KOPT-K1 (cell line): ENCODE data around the gene METTL17.
"Not testable (repeated sequence)": the region's sequence is repeated elsewhere in the genome, so short reads cannot be mapped to it uniquely, and the experiment has no call there.

ENCODE experiments used
- H3K27ac ChIP-seq: fragments of 200-600 bp; sonication (generic); 2 replicates; pipeline ENCODE4 v1.5.1; 2016; ENCODE audit warnings: antibody characterized with exemption, mild to moderate bottlenecking, low read depth, low read length; ENCODE audit not compliant: poor library complexity, severe bottlenecking
- H3K36me3 ChIP-seq: fragments of 200-600 bp; sonication (generic); 2 replicates; pipeline ENCODE4 v1.5.1; 2017; ENCODE audit warnings: antibody characterized with exemption, mild to moderate bottlenecking, low read length, moderate library complexity; ENCODE audit not compliant: insufficient read depth
- H3K9me3 ChIP-seq: fragments of 200-600 bp; sonication (generic); 2 replicates; pipeline ENCODE4 v1.5.1; 2017; ENCODE audit warnings: antibody characterized with exemption, low read length, mild to moderate bottlenecking; ENCODE audit not compliant: insufficient read depth, poor library complexity, severe bottlenecking

METTL17 gene

DNA sequence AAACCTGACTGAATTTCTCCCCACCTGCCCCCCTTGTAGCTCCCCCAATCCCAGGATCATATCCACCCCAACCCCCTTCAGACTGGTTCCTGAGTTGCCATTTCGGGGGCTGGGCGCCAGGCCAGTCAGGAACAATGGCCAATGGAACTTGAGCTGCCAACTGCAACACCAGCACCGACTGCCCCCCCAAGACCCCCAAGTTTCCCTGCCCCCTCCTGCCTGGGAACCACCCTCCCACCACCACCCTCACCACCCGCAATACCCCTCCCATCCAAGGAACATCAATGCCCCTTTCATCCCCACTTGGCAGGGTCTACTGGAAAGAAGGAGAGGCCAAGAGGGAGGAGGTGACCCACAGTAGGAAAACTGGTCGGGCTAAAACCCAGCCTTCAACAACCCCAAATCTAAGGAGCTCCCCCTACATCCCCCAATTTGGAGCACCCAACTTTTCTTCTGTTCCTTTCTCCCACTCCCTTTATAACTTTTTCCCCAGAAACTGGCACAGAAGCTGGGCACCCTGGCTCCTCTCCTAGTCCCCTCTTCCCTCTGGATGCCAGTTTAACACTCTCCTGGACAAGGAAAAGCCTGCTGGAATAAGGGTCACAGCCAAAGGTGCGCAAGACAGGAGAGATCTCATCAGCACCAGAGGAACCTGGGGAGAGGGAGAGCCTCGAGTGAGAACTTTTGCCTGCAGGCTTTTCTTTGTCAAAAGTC, 36.7 kb downstream of the METTL17 start:
- H3K27ac ChIP-seq = no peak overlapping the region
- H3K9me3 ChIP-seq = no peaks in the 10 kb centered on the region
- H3K36me3 ChIP-seq = no peaks in the 10 kb centered on the region

- H3K9me3 ChIP-seq = no peaks in the 10 kb centered on the region
- no peak overlapping the region for H3K27ac ChIP-seq
- H3K36me3 ChIP-seq = no peaks in the 10 kb centered on the region
These were observed 37.2 kb downstream of the METTL17 start for GRCh38 chr14:21026988-21027315.

DNA sequence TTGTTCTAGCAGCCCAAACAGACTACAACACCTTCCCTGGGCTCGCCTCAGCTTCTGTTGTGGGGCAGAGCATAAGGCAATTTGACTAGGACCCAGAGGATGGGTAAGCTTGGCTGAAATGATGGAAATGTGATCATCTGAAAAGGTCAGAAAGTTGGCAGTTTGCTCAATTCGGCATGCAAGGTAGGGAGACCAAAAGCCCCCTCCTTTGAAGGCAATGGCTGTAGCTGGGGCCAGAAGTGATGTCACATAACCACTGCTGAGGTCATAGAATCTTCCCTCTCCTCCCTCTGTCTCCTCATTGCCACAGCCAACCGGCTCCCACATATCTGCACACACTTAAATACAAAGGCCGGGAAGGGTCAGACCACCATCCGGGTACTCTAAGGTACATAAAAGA, 40.1 kb downstream of the METTL17 start, which contains the start of gene TPPP2:
Gene TPPP2 (plus strand): TSS at position 301 of the 400 bp plus-strand sequence. CDS start 365 bp downstream, outside the sequence.
- no peaks in the 10 kb centered on the region for H3K9me3 ChIP-seq
- no peaks in the 10 kb centered on the region for H3K36me3 ChIP-seq
- no peak within 1 kb of the TSS for H3K27ac ChIP-seq

DNA sequence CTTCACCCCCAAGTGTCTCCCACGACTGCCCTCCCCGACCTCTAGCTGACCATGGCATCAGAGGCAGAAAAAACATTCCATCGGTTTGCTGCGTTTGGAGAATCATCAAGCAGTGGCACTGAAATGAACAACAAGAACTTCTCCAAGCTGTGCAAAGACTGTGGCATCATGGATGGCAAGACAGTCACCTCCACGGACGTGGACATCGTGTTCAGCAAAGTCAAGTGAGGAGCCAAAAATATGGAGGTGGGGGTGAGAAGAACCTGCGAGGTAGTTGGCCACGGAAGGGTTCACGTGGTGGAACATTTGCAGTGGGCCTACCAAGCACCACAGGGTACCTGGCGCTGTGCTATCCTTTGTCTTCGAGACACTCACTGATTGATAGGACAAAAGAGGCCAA, 40.8 kb downstream of the METTL17 start:
- Histone ChIP-seq H3K36me3 (no peaks in the 10 kb centered on the region), H3K27ac (no peak overlapping the region), H3K9me3 (no peaks in the 10 kb centered on the region)

- no peaks in the 10 kb centered on the region for H3K9me3 ChIP-seq
- no peak overlapping the region for H3K27ac ChIP-seq
- H3K36me3 ChIP-seq = no peaks in the 10 kb centered on the region
These were observed 42.7 kb downstream of the METTL17 start for GRCh38 chr14:21032326-21033132.

DNA sequence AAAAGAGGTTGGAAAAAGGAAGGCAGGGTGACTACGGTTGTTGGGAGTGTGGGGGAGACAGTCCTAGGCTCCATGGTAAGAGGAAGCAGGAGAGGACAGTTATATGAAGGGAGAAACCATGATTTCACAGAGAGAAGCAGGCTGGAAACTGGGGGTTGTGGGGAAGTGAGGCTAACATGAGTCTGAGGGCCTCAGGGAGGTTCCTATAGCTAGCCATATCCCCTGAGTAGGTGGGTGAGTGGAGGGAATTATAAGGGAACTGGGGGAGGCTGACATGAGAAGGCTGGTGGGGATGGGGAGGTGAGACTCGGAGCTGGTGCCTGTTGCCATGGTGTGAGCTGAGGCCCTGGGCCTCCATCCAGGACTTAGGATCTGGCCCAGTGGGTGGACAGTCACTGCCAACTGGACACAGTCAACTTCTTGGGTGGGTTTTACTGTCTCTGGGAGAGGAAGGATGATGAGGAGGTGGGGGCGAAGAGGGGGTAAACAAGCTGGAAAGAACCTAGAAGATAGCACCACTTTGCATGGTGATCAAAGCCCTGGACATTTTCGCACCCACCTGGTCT, 43.4 kb downstream of the METTL17 start:
- no peaks in the 10 kb centered on the region for H3K9me3 ChIP-seq
- H3K27ac ChIP-seq = no peak overlapping the region
- no peaks in the 10 kb centered on the region for H3K36me3 ChIP-seq

GRCh38 chr14:21034707-21035106, 44.9 kb downstream of the METTL17 start, which contains the start of gene RNASE13:
TSS of gene RNASE13 (minus strand) at chr14:21034807. CDS start at chr14:21034288, 519 bp downstream.
- Histone ChIP-seq H3K27ac (no peak within 1 kb of the TSS), H3K9me3 (no peaks in the 10 kb centered on the region), H3K36me3 (no peaks in the 10 kb centered on the region)

DNA sequence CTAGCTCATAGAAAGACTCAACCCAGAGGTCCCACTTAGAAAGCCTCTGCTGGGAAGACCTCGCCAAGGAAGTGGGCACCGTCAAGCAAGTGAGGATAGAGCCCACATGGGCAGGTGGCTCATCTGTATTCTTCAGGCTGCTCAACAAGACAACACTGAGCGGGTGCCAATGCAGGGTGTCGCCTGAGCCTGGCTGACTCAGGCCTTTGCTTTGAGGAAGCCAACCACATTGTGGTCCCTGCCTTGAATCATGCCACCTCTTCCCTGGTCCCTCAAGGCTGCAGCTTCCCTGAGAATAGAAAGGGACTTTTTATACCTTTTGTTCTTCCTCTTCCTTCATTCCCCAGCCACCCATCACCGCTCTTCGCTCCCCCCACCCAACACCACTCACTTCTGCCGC, 47.0 kb downstream of the METTL17 start:
- Histone ChIP-seq H3K9me3 (no peaks in the 10 kb centered on the region), H3K36me3 (no peaks in the 10 kb centered on the region), H3K27ac (no peak overlapping the region)

- Histone ChIP-seq H3K27ac (no peak overlapping the region), H3K36me3 (no peaks in the 10 kb centered on the region), H3K9me3 (no peaks in the 10 kb centered on the region)
These were observed 47.4 kb downstream of the METTL17 start for GRCh38 chr14:21037156-21037555.

- no peaks in the 10 kb centered on the region for H3K9me3 ChIP-seq
- H3K27ac ChIP-seq = no peak overlapping the region
- no peaks in the 10 kb centered on the region for H3K36me3 ChIP-seq
These were observed 49.0 kb downstream of the METTL17 start for GRCh38 chr14:21038441-21039422.

DNA sequence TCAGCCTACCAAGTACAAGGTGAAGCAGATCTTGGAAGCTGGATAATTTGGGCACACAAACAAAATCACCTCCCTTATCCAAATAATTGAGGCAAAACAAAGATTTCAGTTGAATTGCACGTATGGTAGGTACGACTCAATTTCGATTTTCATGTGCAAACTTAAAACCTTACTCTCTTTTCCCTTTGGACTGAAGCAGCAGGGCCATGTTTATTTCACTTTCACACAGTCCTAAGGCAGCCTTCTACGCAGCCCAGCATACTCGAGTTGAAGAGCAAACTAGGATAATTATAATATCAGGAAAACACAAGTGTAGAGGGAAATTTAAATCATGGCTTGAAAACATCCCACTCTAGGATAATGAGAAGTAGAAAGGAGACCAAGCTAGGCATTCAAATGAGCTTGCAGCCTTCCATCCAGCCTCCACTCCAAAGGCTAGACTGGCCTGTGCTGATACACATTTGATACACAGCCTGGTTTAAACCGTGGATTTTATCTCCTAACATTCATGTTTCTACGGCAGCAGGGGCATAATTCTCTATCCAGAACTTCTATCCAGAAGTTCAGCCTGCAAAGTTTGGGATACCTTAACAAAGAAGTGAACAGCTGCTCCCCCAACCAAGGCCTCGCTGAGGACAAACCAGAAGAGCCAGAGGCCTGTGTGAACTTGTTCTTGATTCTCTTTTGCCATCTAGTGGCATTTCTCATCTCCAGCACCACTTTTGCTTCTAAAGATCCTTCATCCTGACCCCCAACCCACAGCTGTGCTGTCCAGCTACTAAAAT, 50.0 kb downstream of the METTL17 start:
- Histone ChIP-seq H3K36me3 (no peaks in the 10 kb centered on the region), H3K27ac (no peak overlapping the region), H3K9me3 (no peaks in the 10 kb centered on the region)

GRCh38 chr14:21040370-21040925, 50.7 kb downstream of the METTL17 start:
- no peaks in the 10 kb centered on the region for H3K36me3 ChIP-seq
- no peaks in the 10 kb centered on the region for H3K9me3 ChIP-seq
- no peak overlapping the region for H3K27ac ChIP-seq

GRCh38 chr14:21040941-21041340, 51.2 kb downstream of the METTL17 start:
- H3K9me3 ChIP-seq, H3K27ac ChIP-seq, H3K36me3 ChIP-seq: not testable (repeated sequence)
